Mesothelial cell of epicardium (in vitro differentiated cells): Measurements from ENCODE around the gene PDGFRB. TPM values are rescaled to one million over a fixed set of nuclear protein-coding genes. Genes with fewer than 3 reads are reported as not detected.

ENCODE experiments used
- DNase-seq, 2 experiments: peaks; one replicate each; pipeline ENCODE4 v3.0.0; 2021; ENCODE audit warnings: low spot score in 2 of 2; ENCODE audit not compliant: unreplicated experiment in 2 of 2
- H3K27ac Mint-ChIP-seq: 2 replicates; pipeline ENCODE4 v1.8.0; 2021; ENCODE audit warnings: mixed read lengths
- H3K27me3 Mint-ChIP-seq: 2 replicates; pipeline ENCODE4 v1.8.0; 2021; ENCODE audit warnings: low read depth, mixed read lengths
- H3K36me3 Mint-ChIP-seq: 2 replicates; pipeline ENCODE4 v1.8.0; 2021; ENCODE audit warnings: mixed read lengths
- H3K4me1 Mint-ChIP-seq: 2 replicates; pipeline ENCODE4 v1.8.0; 2021; ENCODE audit warnings: mixed read lengths
- H3K4me3 Mint-ChIP-seq: 2 replicates; pipeline ENCODE4 v1.8.0; 2021; ENCODE audit warnings: mild to moderate bottlenecking, moderate library complexity, mixed read lengths
- H3K9me3 Mint-ChIP-seq: 2 replicates; pipeline ENCODE4 v1.8.0; 2021; ENCODE audit warnings: mixed read lengths
- CTCF ChIP-seq: fragments of 200-600 bp; sonication (generic); IDR thresholded peaks from one replicate; pipeline ENCODE4 v1.5.0; 2021; ENCODE audit warnings: antibody characterized with exemption; ENCODE audit not compliant: unreplicated experiment
- total RNA-seq: library from RNA; stranded (reverse); gene quantifications from 3 replicates; pipeline ENCODE4 v1.2.1, GENCODE V29; 2021

Gene PDGFRB
- total RNA-seq, 1 donor from 2014 or later: 100 TPM

GRCh38 chr5:150131461-150131860, 24.2 kb downstream of the PDGFRB start:
- peak overlapping the region; percentile 2 for H3K27ac Mint-ChIP-seq
- no peak for TF ChIP-seq CTCF
- no peak overlapping the region for H3K4me3 Mint-ChIP-seq
- DNase-seq: no peak
- H3K27me3 Mint-ChIP-seq: no peaks in the 10 kb centered on the region
- H3K4me1 Mint-ChIP-seq: peaks cover 5% of the 10 kb centered on the region
- H3K36me3 Mint-ChIP-seq: peaks cover 5% of the 10 kb centered on the region
- H3K9me3 Mint-ChIP-seq: no peaks in the 10 kb centered on the region

- no peak for DNase-seq
- Mint-ChIP-seq H3K27ac (no peak overlapping the region), H3K36me3 (peaks cover 5% of the 10 kb centered on the region), H3K4me1 (peaks cover 2% of the 10 kb centered on the region), H3K27me3 (no peaks in the 10 kb centered on the region), H3K9me3 (no peaks in the 10 kb centered on the region), H3K4me3 (no peak overlapping the region)
- TF ChIP-seq CTCF: no peak
Observed at GRCh38 chr5:150130493-150130922, 25.1 kb downstream of the PDGFRB start.

- Mint-ChIP-seq H3K36me3 (peaks cover 6% of the 10 kb centered on the region), H3K4me3 (no peak overlapping the region), H3K27me3 (no peaks in the 10 kb centered on the region), H3K27ac (no peak overlapping the region), H3K9me3 (no peaks in the 10 kb centered on the region), H3K4me1 (peaks cover 2% of the 10 kb centered on the region)
- TF ChIP-seq CTCF: peak; percentile 90
- DNase-seq: peak in 1 of 2 experiments; percentile 68
Observed at GRCh38 chr5:150129813-150130492, 25.7 kb downstream of the PDGFRB start.

- TF ChIP-seq CTCF: no peak
Observed at GRCh38 chr5:150129454-150129812, 26.2 kb downstream of the PDGFRB start.

GRCh38 chr5:150126921-150127265, 28.8 kb downstream of the PDGFRB start:
- no peaks in the 10 kb centered on the region for H3K9me3 Mint-ChIP-seq
- DNase-seq: no peak
- no peak for TF ChIP-seq CTCF
- peaks cover 3% of the 10 kb centered on the region for H3K36me3 Mint-ChIP-seq
- H3K4me3 Mint-ChIP-seq: no peak overlapping the region
- H3K27ac Mint-ChIP-seq: no peak overlapping the region
- no peaks in the 10 kb centered on the region for H3K27me3 Mint-ChIP-seq
- peaks cover 2% of the 10 kb centered on the region for H3K4me1 Mint-ChIP-seq

More at GRCh38 chr5:150129454-150129812, 26.2 kb downstream of the PDGFRB start:
- Mint-ChIP-seq H3K9me3 (no peaks in the 10 kb centered on the region), H3K36me3 (peaks cover 6% of the 10 kb centered on the region), H3K4me3 (no peak overlapping the region), H3K27ac (no peak overlapping the region), H3K4me1 (peaks cover 2% of the 10 kb centered on the region), H3K27me3 (no peaks in the 10 kb centered on the region)
- DNase-seq: no peak
